Measurements from ENCODE around the gene FNDC11.
"Not testable (repeated sequence)": the region's sequence is repeated elsewhere in the genome, so short reads cannot be mapped to it uniquely, and the experiment has no call there.

The FNDC11 gene

DNA sequence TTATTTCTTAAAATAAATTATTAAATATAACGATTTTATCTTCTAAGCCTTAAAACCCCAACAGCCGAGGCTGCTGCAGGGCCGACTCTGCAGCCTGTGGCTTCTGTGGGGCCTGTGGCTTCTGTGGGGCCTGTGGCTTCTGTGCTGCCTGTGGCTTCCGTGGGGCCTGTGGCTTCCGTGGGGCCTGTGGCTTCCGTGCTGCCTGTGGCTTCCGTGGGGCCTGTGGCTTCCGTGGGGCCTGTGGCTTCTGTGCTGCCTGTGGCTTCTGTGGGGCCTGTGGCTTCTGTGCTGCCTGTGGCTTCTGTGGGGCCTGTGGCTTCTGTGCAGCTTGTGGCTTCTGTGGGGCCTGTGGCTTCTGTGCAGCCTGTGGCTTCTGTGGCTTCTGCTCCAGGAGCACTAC lies 47.7 kb downstream of the FNDC11 start:
- not testable (repeated sequence) for DNase-seq (ENCODE audit: low spot score)

DNA sequence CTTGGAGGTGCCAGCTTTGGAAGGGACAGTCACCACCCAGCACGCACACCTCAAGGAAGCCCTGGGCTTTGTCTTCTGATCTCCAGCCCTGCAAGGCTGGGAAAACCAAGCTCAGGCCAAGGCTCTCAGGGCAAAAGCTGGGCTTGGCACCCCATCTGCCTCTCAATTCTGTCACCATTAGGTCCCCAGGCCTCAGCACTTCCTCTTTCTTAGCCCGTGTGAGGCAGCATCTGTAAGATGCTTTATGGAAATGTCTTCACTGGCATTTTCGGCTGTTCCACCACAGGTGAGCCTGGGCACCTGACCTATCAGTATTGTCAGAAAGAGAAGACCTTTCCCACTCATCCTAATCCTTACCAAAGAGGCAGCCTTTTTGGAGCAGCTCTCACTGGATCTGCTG lies 48.4 kb downstream of the FNDC11 start:
- no peak for DNase-seq (ENCODE audit: low spot score)
